C4-2B (cell line): ENCODE measurements around the gene TFF2.

Source experiments
- ZFX ChIP-seq: fragments of 450-650 bp; IDR thresholded peaks from 2 replicates; pipeline ENCODE4 v1.6.1; 2017
- TF ChIP-seq, protein P1 (sequence below): fragments of 450-650 bp; conservative IDR thresholded peaks from 2 replicates; pipeline ENCODE4 v1.5.1; 2017; ENCODE audit warnings: mild to moderate bottlenecking

GRCh38 chr21:42376338-42376982, 25.7 kb upstream of the TFF2 start:
- TF ChIP-seq, protein P1, sequence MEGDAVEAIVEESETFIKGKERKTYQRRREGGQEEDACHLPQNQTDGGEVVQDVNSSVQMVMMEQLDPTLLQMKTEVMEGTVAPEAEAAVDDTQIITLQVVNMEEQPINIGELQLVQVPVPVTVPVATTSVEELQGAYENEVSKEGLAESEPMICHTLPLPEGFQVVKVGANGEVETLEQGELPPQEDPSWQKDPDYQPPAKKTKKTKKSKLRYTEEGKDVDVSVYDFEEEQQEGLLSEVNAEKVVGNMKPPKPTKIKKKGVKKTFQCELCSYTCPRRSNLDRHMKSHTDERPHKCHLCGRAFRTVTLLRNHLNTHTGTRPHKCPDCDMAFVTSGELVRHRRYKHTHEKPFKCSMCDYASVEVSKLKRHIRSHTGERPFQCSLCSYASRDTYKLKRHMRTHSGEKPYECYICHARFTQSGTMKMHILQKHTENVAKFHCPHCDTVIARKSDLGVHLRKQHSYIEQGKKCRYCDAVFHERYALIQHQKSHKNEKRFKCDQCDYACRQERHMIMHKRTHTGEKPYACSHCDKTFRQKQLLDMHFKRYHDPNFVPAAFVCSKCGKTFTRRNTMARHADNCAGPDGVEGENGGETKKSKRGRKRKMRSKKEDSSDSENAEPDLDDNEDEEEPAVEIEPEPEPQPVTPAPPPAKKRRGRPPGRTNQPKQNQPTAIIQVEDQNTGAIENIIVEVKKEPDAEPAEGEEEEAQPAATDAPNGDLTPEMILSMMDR = no peak
- TF ChIP-seq ZFX = no peak
